CD4-positive, alpha-beta T cell (primary cell): Measurements from ENCODE around the gene GBA3. TPM values are rescaled to one million over a fixed set of nuclear protein-coding genes. Genes with fewer than 3 reads are reported as not detected.

Experiments used
- ATAC-seq: fragments of 200-7000 bp; cut with Tn5 transposase; one replicate; pipeline ENCODE4 v1.10.0; 2022; ENCODE audit warnings: mild to moderate bottlenecking; ENCODE audit not compliant: poor library complexity
- CTCF ChIA-PET: fragments of 350-600 bp; sonication (Branson Sonifier 250); formaldehyde crosslinking; loops from one replicate; lab custom pipeline; 2021; ENCODE audit warnings: antibody characterized with exemption, inconsistent platforms; lab: Charles Lee
- POLR2A ChIA-PET: fragments of 350-600 bp; sonication (Branson Sonifier 250); formaldehyde crosslinking; loops from one replicate; lab custom pipeline; 2021; ENCODE audit warnings: antibody characterized with exemption, inconsistent platforms; lab: Charles Lee
- DNase-seq, 14 experiments: peaks; one replicate each; pipeline ENCODE4 v3.0.0-alpha.2; 2013 to 2020; ENCODE audit warnings: mixed read lengths in 2 of 14
- H3K27ac ChIP-seq, 2 donors: one replicate each; pipeline versions ENCODE4 v1.5.1 to v1.7.0; 2013; ENCODE audit warnings: low read length in 2 of 2, low read depth in 1 of 2, mild to moderate bottlenecking in 1 of 2
- H3K27me3 ChIP-seq, 2 experiments: 1 replicate in 1 of 2; 2 replicates in 1 of 2; pipeline versions ENCODE4 v1.6.1 to v1.7.0; 2013; ENCODE audit warnings: low read length in 2 of 2, control low read depth in 1 of 2, mild to moderate bottlenecking in 1 of 2, moderate library complexity in 1 of 2; ENCODE audit not compliant: insufficient read depth in 2 of 2, control insufficient read depth in 1 of 2
- H3K36me3 ChIP-seq: one replicate; pipeline ENCODE4 v1.6.1; 2013; ENCODE audit warnings: low read length, control low read depth; ENCODE audit not compliant: insufficient read depth
- H3K4me1 ChIP-seq: one replicate; pipeline ENCODE4 v1.6.1; 2013; ENCODE audit warnings: low read length, control low read depth; ENCODE audit not compliant: insufficient read depth
- H3K4me3 ChIP-seq: one replicate; pipeline ENCODE4 v1.5.1; 2013; ENCODE audit warnings: mild to moderate bottlenecking, low read length, moderate library complexity
- H3K9me3 ChIP-seq, 2 experiments: 1 replicate in 1 of 2; 2 replicates in 1 of 2; pipeline versions ENCODE4 v1.6.1 to v1.7.0; 2013; ENCODE audit warnings: low read length in 2 of 2, mild to moderate bottlenecking in 2 of 2, control low read depth in 1 of 2, moderate library complexity in 1 of 2; ENCODE audit not compliant: control insufficient read depth in 1 of 2, insufficient read depth in 1 of 2
- H3K27ac Mint-ChIP-seq: one replicate; pipeline ENCODE4 v1.8.0; 2020; ENCODE audit warnings: mixed read lengths
- H3K27me3 Mint-ChIP-seq: one replicate; pipeline ENCODE4 v1.8.0; 2021; ENCODE audit warnings: mixed read lengths
- H3K36me3 Mint-ChIP-seq: one replicate; pipeline ENCODE4 v1.8.0; 2021; ENCODE audit warnings: low read depth, mixed read lengths
- H3K4me1 Mint-ChIP-seq: one replicate; pipeline ENCODE4 v1.8.0; 2021; ENCODE audit warnings: low read depth, mixed read lengths
- H3K4me3 Mint-ChIP-seq: one replicate; pipeline ENCODE4 v1.8.0; 2020; ENCODE audit warnings: mild to moderate bottlenecking, mixed read lengths
- H3K9me3 Mint-ChIP-seq: one replicate; pipeline ENCODE4 v1.8.0; 2020; ENCODE audit warnings: mixed read lengths
- CTCF ChIP-seq: fragments of 200-600 bp; IDR thresholded peaks from one replicate; pipeline ENCODE4 v1.8.0; 2022; ENCODE audit warnings: antibody characterized with exemption, mild to moderate bottlenecking
- intact Hi-C, 2 experiments: fragments of 100-400 bp; cut with DNase I in 1 of 2; cut with micrococcal nuclease in 1 of 2; formaldehyde crosslinking; loops; one replicate each; pipeline versions ENCODE4 v1.15.1 to v1.9.0; 2023 to 2025; cut with DNase I, micrococcal nuclease
- total RNA-seq, 174 experiments: library from RNA in 2 of 174; stranded (reverse) in 2 of 174; gene quantifications; one replicate each; pipeline ENCODE4 v1.2.3 and lab custom pipeline; 2021 to 2026

The GBA3 gene
- total RNA-seq, 2 experiments from 2014 or later = not detected

DNA sequence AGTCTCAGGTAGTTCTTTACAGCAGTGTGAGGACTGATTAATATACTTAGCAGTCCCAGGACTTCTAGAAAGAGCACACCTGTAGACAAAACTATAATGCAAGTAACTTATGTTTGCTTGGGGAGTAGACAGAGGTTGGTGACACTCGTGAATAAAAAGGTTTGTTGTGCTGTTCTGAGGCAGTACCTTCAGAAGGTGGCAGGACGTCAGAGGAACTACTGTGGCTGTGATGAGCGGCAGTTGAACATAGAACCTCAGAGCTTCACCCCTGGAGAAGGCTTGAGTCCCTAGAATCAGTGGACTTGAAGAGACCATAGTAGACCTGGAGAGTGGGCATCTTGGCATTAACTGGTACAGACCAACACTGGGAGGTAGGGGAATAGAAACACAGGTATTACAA, 3.3 kb upstream of the GBA3 start:
- Mint-ChIP-seq H3K36me3 (no peaks in the 10 kb centered on the region), H3K27me3 (no peaks in the 10 kb centered on the region), H3K4me1 (peaks cover 16% of the 10 kb centered on the region), H3K27ac (no peak overlapping the region), H3K4me3 (no peak overlapping the region), H3K9me3 (no peaks in the 10 kb centered on the region)
- TF ChIP-seq CTCF = no peak
- Histone ChIP-seq H3K36me3 (no peaks in the 10 kb centered on the region), H3K4me3 (no peak overlapping the region), H3K27me3 (no peaks in the 10 kb centered on the region), H3K4me1 (peaks cover 3% of the 10 kb centered on the region), H3K27ac (no peak overlapping the region), H3K9me3 (no peaks in the 10 kb centered on the region)
- DNase-seq = no peak
- POLR2A ChIA-PET = no interaction called here
- no peak for ATAC-seq
- CTCF ChIA-PET = no interaction called here
- intact Hi-C loops = no loop called here

- no peak overlapping the region for H3K4me3 Mint-ChIP-seq
- Histone ChIP-seq H3K9me3 (no peaks in the 10 kb centered on the region), H3K27ac (no peak overlapping the region), H3K4me3 (no peak overlapping the region), H3K27me3 (no peaks in the 10 kb centered on the region), H3K36me3 (no peaks in the 10 kb centered on the region), H3K4me1 (no peaks in the 10 kb centered on the region)
- POLR2A ChIA-PET = no interaction called here
- H3K36me3 Mint-ChIP-seq = no peaks in the 10 kb centered on the region
- DNase-seq = no peak
- no peak for TF ChIP-seq CTCF
- ATAC-seq = no peak
- no peak overlapping the region for H3K27ac Mint-ChIP-seq
- no peaks in the 10 kb centered on the region for H3K9me3 Mint-ChIP-seq
- CTCF ChIA-PET = no interaction called here
- H3K27me3 Mint-ChIP-seq = no peaks in the 10 kb centered on the region
- intact Hi-C loops = no loop called here
- H3K4me1 Mint-ChIP-seq = peaks cover 5% of the 10 kb centered on the region
Observed at GRCh38 chr4:22695029-22695428, 2.3 kb downstream of the GBA3 start.

DNA sequence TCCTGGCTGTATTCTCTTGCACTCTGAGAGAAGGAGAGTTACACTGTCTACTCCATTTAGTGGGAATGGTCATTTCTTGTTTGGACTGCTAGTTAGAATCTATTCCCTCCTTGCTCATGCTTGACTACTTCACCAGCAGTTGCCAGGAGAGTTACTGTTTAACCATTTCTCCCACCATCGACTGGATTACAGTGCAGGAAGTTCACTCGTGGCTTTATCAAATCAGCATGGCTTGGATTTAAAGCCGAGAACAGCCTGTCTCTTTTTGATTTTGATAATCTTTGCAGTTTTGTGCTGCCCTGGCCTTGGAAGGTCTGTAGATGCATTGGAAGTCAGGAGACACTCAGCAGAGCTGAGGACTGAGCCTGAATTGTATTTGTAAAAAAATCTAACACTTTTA, 3.2 kb downstream of the GBA3 start:
- no peaks in the 10 kb centered on the region for H3K36me3 ChIP-seq
- no peak overlapping the region for H3K27ac ChIP-seq
- DNase-seq = no peak
- TF ChIP-seq CTCF = no peak
- H3K4me3 ChIP-seq = no peak overlapping the region
- Mint-ChIP-seq H3K9me3 (peaks cover 2% of the 10 kb centered on the region), H3K36me3 (no peaks in the 10 kb centered on the region), H3K27me3 (no peaks in the 10 kb centered on the region), H3K27ac (no peak overlapping the region), H3K4me1 (no peaks in the 10 kb centered on the region), H3K4me3 (no peak overlapping the region)
- no peaks in the 10 kb centered on the region for H3K4me1 ChIP-seq
- POLR2A ChIA-PET = no interaction called here
- CTCF ChIA-PET = interaction anchor here (0.5 kb wide), 1 partner anchor 94 kb away, joined by 3 read pairs; no protein-coding TSS in a partner anchor
- no peaks in the 10 kb centered on the region for H3K27me3 ChIP-seq
- H3K9me3 ChIP-seq = no peaks in the 10 kb centered on the region
- no peak for ATAC-seq
- intact Hi-C loops = no loop called here
